DMS 273 treated with DMSO at 0.1 percent for 48 hours (cell line): Measurements from ENCODE around the gene SNX5.
"Not testable (repeated sequence)": the region's sequence is repeated elsewhere in the genome, so short reads cannot be mapped to it uniquely, and the experiment has no call there.

ENCODE experiments used
- DNase-seq: peaks from one replicate; lab custom pipeline; 2025; lab: John Stamatoyannopoulos, UW

SNX5 gene

DNA sequence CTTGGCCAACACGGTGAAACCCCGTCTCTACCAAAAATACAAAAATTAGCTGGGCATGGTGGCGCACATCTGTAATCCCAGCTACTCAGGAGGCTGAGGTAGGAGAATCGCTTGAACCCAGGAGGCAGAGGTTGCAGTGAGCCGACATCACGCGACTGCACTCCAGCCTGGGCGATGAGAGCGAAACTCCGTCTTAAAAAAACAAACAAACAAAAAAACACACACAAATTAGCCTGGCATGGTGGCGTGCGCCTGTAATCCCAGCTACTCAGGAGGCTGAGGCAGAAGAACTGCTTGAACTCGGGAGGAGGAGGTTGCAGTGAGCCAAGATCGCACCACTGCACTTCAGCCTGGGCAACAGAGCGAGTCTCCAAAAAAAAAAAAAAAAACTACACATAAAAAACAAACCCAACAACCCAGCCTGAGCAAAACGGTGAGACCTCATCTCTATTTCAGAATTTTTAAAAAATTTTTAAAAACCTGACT, 8.2 kb downstream of the SNX5 start:
- DNase-seq: not testable (repeated sequence)

DNA sequence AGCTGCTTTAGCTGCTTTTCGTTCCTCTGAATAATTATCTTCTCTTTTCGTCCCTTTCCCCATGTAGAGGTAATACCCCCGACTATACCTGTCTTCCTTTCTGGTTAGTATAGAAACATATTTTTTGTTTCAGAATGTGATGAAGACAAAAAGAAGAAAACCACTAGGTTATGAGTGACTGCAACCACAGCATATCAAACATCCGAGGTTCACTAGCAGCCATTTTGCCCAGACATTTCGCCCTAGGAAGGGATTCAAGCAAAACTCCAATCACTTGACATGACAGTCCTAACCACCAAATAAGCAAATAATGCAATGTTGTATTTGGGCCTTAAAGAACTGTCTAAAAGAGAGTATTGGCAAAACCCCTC, 9.4 kb downstream of the SNX5 start:
- no peak for DNase-seq

DNA sequence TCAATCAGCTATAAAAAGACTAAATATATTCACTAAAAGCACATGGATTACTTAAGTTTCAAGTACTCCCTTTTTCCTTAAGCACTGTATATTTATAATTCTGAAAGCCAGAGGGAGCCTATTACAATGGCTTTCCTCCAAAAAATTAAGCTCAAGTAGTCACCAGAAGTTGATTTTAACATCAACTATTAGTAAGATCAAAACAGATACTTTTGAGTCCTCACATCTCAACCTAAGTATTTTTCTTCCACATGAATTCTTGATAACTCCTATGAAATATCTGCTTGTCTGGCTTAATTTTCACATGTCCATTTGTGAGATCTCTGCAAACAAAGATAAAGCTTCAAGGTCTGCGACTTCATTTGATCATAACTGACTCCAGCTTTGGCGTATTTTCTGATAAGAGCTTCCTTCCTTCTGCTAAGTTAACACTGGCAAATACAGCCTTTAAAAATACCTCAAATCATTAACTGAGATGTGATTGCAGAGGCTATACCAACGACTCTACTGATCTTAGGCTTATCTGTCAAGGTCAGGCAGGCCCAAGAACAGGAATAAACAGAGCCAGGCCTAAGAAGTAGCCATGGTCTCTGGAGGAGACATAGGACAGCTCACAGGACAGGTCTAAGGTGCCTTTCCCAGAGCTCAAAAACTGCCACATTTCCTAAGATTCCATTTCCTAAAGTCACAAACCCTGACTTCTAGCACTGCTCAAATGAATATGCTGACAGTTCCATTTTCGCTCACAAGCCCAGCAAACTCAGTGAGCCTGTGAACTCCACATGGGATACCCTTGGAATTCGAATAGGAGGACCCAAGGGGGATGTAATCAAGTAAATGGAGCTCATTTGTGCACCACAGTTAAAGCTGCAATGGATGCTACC, 10.0 kb downstream of the SNX5 start:
- no peak for DNase-seq

DNA sequence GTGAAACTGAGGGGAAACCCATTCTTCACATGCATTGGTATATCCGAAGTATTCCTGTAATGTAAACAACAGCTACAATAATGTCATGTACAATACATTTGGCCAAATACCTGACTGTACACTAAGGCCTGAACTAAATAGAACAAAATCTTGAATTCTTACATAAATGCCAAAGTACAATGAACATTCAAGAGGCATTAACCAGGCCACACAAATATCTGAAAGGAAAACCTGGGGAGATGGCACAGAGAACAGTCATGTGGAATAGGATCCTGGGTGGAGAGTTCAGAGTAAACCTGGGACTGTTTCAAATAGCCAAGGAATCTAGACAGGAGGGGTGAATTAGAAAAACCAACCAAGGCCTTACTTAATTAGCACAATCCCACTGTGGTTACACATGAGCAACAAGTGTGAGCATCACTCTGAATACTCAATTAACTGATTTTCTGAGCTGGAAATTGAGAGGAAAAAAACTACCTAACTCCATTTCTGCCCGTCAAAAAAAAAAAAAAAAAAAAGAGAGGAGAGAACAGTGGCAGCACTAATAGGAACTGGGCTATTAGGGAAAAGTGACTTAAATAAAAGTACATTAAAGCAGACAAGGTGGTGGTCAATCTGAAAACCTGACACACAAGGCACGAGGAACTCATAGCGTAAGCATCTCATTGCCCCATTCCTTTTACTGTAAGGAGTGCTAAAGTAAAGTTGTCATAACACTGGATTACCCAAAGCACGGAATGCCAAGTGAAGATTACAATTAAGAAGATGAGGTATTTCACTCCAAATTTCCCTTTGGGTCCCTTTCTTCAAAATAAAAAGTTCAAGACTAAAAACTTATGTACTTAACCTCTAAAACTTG, 10.9 kb downstream of the SNX5 start:
- no peak for DNase-seq

DNA sequence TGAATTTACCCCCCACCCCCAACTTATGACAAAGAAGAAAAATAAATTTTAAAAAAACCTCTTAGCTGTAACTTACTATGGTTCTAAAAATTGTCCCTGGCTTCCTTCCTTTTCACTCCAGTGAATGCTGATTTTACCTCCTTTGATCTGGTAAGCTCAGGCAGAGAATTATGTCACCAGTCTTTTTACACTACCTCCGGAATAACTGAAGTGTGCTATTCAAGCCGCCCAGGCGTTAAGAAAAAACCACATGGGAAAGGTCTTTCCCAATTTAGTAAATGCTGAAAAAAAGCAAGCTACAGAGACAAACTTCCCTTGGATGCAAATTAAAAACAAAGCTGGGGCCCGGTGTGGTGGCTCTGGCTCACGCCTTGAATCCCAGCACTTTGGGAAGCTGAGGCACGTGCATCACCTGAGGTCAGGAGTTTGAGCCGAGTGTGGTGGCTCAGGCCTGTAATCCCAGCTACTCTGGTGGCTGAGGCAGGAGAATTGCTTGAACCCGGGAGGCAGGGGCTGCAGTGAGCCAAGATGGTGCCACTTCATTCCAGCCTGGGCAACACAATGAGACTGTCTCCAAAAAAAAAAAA, 12.4 kb downstream of the SNX5 start:
- no peak for DNase-seq

DNA sequence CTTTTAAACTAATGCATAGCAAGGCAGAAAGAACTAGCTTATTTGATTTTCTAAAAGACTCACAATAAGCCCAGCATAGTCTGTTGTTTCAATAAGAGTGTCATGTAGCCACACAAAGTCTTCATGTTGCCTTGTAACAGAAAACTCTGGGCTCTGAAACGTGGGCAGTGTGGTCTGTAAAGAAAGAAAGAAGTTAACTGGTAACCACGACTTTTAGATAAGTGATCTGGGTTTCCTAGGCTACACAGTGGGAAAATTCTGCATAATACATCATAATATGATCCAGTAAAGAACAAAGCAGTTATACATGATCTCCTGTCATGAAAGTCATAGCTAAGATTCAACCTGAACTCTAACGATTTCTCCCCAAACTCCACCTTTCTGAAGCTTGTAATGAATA, 13.3 kb downstream of the SNX5 start:
- no peak for DNase-seq

DNA sequence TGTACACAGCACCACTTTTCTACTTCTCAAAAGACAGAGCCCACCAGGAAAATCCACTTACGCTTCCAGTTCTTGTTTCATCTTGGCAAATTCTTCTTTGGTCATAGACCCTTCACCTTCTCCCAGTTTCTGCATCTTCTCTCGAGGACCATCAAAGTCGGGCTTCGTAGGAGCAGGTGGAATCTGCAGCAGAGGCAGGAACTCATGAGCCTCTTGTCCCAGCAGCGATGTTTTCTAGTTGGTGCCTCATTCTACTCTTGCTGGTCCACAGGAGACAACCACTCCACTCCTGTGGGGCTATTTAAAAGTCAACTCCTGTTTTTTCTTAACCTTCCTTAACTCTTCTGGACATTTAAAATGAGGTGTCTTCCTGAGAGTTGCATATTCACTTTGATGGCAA, 14.7 kb downstream of the SNX5 start:
- no peak for DNase-seq

DNA sequence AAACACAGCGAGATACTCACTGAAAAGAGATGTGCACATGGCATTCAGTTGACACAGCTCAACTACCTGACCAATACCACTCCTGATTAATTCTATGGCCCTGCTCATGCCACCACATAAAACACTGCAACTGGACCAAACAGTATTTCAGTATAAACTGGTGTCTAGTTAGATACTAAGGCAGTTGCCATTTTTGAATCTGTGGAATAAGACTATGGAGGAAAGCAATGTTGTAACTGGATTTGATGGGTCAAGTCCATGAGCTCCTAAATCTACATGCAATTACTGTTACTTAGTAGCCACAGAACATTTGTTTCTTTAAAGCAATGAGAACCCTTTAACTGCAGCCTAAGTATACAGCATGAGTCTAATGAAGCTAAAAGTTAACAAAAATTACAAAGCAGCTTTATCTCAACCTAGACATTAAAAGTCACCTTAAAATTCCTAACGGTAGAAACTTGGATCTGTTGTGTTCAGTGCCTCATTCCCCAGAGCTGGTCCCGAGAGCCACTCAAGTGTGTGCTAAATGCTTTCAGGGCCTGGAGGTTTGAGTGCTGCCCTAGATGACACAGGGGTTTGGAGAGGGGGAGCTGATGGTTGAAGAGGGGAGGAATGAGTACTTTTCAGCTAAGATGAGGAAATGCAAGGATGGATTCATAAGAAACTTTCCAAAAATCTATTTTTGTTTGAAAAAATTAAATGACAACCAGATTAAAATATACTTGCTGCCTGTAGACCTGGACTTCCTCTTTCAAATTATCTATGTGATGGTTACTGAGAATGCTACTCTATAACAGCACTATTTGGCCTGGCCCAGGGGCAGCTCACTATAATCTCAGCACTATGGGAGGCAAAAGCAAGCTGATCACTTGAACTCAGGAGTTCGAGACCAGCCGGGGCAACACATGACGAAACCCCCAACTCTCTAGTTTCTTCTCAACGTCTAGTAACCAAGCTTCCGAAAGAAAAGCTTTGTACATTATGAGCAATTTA, 15.6 kb downstream of the SNX5 start:
- DNase-seq: no peak

DNA sequence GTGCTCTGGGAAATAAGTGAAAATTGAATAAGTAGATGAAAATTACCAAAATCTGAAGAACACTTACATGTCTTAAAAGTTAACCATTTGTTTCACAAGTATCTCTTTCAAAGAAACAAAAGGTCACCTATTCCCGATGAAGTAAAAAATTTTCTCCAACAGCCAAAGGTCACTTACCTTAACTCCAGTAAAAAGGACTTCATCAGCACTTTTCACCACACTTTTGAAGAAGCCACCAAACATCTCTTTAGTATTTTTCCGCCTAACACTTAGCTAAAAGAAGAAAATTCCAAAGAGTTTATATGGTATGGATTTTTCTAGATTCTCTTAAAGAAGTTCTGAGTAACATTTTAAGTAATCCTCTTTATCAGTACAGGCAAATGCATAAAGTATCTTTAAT, 17.3 kb downstream of the SNX5 start:
- DNase-seq: no peak

DNA sequence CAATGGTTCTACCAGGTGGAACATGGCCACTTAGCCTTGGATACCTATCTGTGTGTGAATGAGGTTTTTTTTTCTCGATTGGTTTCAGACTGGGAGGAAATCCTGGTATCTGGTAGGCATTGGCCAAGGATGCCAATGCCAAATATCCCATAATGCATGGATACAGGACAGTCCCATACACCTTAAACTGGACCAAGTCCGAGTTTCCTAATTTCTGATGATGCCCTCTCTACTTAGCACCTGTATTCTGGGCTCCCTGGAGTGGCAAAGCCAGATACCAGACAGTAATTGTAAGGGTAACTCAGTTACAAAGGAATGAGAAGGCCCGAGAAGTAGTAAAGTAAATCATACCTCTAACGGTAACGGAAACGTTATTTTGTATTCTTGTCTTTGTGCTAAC, 17.9 kb downstream of the SNX5 start:
- no peak for DNase-seq

DNA sequence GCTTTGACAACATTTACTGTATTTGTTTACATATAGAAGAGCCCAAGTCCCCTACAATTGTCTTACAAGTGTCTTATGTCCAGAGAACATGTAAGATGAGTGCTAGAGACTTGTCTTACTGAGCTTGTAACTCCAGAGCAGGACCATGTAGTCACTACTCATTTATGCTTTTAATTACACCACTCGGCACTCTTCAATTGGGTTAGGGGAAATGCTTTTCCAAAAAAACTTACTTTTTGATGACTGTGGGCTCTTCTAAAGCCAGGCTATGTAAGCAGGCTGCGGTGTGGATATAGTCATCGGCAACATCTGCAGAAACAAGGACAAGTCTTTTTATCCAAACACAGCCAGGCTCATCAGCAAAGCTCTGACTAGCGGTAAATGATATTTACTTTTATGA, 18.7 kb downstream of the SNX5 start:
- no peak for DNase-seq

DNA sequence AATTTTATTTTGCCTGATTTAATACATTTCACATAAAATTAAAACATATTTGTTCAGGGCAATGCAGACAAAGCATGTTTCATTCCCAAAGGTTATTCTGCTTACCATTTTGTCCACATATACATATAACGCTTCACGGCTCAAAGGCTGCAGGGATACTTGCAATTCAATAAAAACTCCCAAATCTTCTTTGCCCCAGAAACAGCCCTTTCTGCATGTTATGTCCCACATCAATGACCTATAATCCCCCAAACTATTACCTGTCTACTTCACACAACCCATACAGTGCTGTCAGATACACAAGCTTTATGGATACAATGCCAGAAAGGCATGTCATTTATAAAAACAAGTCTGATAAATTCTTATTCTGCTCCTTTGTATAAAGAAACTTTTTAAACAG, 20.2 kb downstream of the SNX5 start:
- no peak for DNase-seq

DNA sequence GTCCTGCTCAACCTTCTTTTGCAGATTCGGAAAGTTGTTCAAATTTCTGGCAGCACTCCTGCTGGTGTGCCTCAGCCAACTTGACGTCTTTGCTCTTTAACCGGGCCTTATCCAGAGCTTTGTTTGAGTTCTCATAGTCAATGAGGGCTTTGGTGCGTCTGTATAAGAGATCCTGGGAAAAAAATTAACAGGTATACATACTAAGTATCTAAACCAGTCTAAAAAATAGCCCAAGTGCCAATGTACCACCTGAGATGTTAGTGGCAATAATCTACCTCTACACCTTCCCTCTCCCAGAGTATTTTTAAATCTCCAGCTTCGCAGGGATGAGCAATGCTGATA, 21.1 kb downstream of the SNX5 start:
- DNase-seq: no peak

DNA sequence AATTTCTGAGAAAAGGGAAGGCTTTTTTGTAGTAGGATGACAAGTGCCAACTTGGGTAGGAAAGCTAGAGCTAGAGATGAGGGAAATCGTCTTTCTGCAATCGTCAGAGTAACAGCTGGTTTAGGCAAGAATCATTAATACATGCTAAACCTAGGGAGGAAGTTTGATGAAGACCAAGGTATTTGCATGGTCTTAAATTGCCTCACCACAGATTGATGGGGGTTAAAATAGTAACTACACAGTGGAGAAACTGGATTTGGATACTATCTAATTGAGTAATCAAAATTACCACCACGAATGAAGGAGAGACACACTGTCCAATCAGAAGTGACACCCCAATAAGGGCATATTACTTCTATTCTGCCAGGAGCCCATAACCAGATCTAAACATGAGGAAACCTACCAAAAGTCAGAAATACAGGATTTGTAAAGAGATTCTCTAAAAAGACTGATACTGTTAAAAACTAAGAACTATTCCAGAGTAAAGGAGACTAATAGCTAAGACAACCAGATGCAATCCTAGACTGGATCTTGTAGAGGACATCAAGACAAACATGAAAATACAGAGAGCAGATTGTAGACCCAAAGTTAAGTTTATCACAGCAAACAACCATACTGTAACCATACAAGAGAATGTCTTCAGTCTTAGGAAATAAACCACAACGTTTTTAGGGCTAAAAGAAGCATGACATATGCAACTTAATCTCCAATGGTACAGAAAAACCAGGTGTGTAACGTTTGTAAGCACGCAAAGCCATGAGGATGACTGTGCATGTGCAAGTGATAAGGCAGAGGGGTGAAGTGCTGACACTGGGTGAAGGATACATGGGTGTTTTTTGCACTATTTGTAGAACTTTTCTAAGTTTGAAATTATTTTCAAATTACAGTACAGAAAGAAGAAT, 21.8 kb downstream of the SNX5 start:
- DNase-seq: no peak

DNA sequence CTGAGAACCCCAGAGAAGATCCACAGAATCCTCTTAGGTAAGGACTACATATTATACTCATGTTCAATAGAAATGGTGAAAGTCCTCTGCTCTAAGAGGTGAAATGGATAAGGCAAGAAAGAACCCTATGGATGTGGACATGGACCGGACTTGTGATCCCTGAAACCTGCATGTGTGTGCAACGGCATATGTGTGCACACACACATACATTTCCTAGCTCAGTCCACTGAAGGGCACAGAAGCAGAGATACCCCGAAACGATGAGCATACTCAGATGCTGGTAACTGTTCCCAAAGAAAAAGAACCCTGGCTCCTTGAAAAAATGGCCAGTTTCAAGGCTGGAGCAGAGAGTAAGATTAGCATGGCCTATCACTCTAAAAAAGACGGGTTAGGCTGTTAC, 22.6 kb downstream of the SNX5 start:
- no peak for DNase-seq

DNA sequence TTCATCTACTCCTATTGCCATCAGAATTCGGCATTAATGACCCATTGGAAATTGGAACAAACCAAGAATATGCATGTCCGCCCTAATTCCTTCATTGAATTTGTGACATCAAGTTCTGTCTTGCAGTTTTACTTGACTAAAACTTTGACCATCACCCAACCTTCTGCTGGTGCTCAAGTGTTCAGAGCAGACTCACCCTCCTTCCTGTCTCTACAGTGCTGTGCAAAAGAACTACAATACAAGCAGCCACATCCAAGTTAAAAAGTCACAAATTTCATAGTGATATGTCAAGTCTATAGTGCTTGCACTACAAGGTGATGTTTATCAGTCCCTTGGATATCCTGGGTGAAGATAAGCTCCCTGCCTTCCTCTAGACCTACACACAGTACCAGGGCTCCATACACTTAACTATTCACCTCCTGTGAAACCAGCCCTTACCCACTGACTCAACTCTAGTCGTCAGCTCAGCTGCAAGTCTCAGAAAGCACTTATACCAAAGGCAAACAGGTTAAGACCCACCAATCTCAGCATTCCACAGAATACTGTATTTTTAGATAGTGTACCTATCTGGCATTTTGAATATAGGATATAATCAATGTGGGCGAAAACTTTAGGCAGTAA, 23.6 kb downstream of the SNX5 start:
- no peak for DNase-seq

DNA sequence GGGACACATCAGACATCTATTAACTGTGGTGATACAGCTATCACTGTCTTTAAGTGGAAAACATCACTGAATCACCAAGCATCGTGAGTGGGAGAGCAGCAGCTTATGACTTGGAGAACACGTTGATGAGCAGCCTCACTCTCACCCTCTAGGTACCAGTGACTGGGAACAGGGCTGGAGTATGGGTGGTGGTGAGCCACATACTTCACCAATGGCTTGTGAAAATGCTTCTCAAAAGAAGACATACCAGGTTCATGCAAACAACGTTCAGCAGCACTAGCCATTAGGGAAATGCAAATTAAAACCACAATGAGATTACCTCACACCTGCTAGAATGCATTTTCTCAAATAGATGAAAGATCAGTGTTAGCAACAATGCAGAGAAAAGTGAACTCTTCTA, 25.3 kb downstream of the SNX5 start:
- no peak for DNase-seq

DNA sequence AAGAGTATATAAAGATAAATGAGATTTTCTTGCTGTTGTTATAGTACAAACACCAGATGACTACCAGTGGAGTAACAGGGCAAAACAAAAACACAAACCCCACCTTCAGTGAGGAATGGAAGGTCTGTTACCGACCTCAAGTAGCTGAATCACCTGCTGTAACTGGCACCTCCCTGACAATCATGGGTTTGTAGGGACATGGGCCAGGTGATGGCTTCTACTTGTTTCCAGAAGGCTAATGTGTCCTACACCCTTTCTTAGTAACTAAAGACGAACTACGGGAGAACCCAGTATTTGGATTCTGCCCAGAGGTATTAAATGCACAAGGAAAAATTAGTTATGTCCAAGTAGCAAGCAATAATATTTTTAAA, 26.8 kb downstream of the SNX5 start:
- no peak for DNase-seq

DNA sequence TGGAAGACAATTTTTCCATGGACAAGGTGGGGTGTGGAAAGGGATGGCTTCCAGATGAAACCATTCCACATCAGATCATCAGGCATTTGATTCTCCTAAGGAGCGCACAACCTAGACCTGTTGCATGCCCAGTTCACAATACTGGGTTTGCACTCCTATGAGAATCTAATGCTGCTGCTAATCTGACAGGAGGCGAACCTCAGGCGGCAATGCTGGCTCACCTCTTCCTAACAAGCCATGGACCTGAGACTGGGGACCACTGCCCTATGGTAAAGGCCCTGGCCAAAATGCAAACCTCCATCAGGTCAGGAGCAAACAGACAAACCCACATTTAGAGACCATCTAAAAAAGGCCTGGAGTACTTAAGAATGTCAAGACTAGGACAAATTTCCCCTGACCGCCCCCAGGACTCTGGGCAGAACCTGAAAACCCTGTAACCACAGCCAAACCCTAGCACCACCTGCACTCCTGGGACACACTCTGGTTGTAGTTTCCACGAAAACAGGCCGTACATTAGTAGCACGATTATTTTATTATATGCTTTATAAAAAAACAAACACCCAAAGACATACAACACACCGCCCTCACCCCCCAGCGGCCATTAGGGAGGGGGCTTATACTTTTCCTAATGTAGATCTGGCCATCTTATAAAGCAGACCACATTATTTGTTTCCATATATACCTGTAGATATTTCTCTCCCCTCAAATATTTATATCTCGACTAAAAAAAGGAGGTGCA, 27.3 kb downstream of the SNX5 start:
- no peak for DNase-seq
